ENCODE data around the gene NDUFA1.

DNA sequence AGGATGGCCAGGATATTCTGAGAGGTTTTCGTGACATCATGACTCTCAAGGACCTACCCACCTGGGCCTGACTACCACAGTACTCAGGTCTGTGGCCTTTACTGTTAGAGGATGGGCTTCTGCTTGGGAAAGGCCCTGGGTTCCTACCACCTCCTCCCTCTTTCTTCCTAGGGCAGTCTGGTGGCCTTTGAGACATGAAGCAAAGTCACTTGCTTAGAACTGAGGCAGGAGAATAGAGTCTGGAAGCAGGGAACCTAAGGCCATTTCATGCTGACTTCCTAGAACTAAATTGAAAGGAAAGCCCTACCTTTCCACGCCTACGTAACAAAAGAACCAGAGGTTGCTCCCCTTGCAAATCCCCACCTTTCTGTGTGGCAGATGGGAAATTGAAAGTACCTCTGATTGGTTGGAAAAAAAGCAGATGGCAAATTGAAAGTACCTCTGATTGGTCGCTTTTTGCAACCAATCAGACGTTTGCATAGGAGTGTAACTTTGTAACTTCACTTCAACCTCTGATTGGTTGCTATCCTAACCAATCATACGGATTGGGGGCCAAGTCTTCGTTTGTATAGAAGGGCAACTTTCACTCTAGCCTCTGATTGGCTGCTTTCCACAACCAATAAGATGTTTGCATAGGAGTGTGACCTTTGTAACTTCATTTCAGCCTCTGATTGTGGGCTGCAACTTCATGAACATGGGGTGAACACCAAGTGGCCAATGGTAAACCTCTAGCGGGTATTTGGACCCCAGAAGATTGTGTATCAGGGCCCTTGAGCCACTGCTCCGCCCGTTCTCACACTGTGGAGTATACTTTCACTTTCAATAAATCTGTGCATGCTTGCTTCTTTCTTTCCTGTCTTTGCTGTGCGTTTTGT lies 14.2 kb downstream of the NDUFA1 start:
- TF ChIP-seq, protein P1, sequence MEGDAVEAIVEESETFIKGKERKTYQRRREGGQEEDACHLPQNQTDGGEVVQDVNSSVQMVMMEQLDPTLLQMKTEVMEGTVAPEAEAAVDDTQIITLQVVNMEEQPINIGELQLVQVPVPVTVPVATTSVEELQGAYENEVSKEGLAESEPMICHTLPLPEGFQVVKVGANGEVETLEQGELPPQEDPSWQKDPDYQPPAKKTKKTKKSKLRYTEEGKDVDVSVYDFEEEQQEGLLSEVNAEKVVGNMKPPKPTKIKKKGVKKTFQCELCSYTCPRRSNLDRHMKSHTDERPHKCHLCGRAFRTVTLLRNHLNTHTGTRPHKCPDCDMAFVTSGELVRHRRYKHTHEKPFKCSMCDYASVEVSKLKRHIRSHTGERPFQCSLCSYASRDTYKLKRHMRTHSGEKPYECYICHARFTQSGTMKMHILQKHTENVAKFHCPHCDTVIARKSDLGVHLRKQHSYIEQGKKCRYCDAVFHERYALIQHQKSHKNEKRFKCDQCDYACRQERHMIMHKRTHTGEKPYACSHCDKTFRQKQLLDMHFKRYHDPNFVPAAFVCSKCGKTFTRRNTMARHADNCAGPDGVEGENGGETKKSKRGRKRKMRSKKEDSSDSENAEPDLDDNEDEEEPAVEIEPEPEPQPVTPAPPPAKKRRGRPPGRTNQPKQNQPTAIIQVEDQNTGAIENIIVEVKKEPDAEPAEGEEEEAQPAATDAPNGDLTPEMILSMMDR (IDR thresholded peaks at IDR 0.05; ENCODE audit: insufficient read depth, low read length, poor library complexity, severe bottlenecking), result no peak
- no peak for TF ChIP-seq EZH2phosphoT487 (conservative IDR thresholded peaks at IDR 0.05; ENCODE audit: low read length)

Measured in SU-DHL-6 (cell line).